SK-N-SH treated with all-trans-retinoic acid at 6 μM for 48 hours (cell line): ENCODE data around the gene DTNA.

ENCODE experiments used
- ATAC-seq: fragments of 200-7000 bp; cut with Tn5 transposase; 3 replicates; pipeline ENCODE4 v1.9.1; 2020; ENCODE audit warnings: mild to moderate bottlenecking, moderate library complexity
- ARNTL ChIP-seq: fragments of 450-650 bp; formaldehyde crosslinking; IDR thresholded peaks from 2 replicates; pipeline ENCODE4 v1.5.0; 2020; ENCODE audit warnings: low read depth, mild to moderate bottlenecking, moderate library complexity, borderline replicate concordance
- BACH2 ChIP-seq: fragments of 250-450 bp; sonication (Bioruptor Pico); IDR thresholded peaks from 2 replicates; pipeline ENCODE4 v1.9.0; 2021; ENCODE audit warnings: mild to moderate bottlenecking, borderline replicate concordance
- CREB5 ChIP-seq: fragments of 250-450 bp; sonication (Bioruptor Pico); IDR thresholded peaks from 2 replicates; pipeline ENCODE4 v1.5.1; 2020; ENCODE audit warnings: low read depth, mild to moderate bottlenecking, moderate library complexity
- CSDC2 ChIP-seq: fragments of 250-450 bp; sonication (Bioruptor Pico); IDR thresholded peaks from 2 replicates; pipeline ENCODE4 v1.5.0; 2020; ENCODE audit warnings: mild to moderate bottlenecking, moderate library complexity
- CSRNP3 ChIP-seq: fragments of 250-450 bp; sonication (Bioruptor Pico); IDR thresholded peaks from 2 replicates; pipeline ENCODE4 v1.5.1; 2021; ENCODE audit warnings: mild to moderate bottlenecking, moderate library complexity
- ESRRG ChIP-seq: fragments of 250-450 bp; sonication (Bioruptor Pico); IDR thresholded peaks from 2 replicates; pipeline ENCODE4 v1.6.1; 2021; ENCODE audit warnings: mild to moderate bottlenecking
- GLIS3 ChIP-seq: fragments of 250-450 bp; sonication (Bioruptor Pico); IDR thresholded peaks from 2 replicates; pipeline ENCODE4 v1.5.0; 2020; ENCODE audit warnings: mild to moderate bottlenecking, moderate library complexity
- ISL1 ChIP-seq: fragments of 250-450 bp; sonication (Bioruptor Pico); IDR thresholded peaks from 2 replicates; pipeline ENCODE4 v2.1.2; 2022; ENCODE audit warnings: mild to moderate bottlenecking, moderate library complexity
- OSR1 ChIP-seq: fragments of 250-450 bp; sonication (Bioruptor Pico); IDR thresholded peaks from 2 replicates; pipeline ENCODE4 v1.8.0; 2022; ENCODE audit warnings: moderate library complexity, mild to moderate bottlenecking, inconsistent platforms
- PATZ1 ChIP-seq: fragments of 250-450 bp; sonication (Bioruptor Pico); IDR thresholded peaks from 2 replicates; pipeline ENCODE4 v1.8.0; 2020; ENCODE audit warnings: mild to moderate bottlenecking, moderate library complexity, borderline replicate concordance
- PPARA ChIP-seq: fragments of 250-450 bp; sonication (Bioruptor Pico); IDR thresholded peaks from 2 replicates; pipeline ENCODE4 v1.5.0; 2020; ENCODE audit warnings: mild to moderate bottlenecking, borderline replicate concordance
- RARB ChIP-seq: fragments of 250-450 bp; sonication (Bioruptor Pico); IDR thresholded peaks from 2 replicates; pipeline ENCODE4 v1.8.0; 2021; ENCODE audit warnings: mild to moderate bottlenecking, moderate library complexity
- SNAI2 ChIP-seq: fragments of 250-450 bp; sonication (Bioruptor Pico); IDR thresholded peaks from 2 replicates; pipeline ENCODE4 v1.5.0; 2020; ENCODE audit warnings: mild to moderate bottlenecking, moderate library complexity
- TOX ChIP-seq: fragments of 250-450 bp; sonication (Bioruptor Pico); IDR thresholded peaks from 2 replicates; pipeline ENCODE4 v1.8.0; 2021; ENCODE audit warnings: mild to moderate bottlenecking, moderate library complexity, borderline replicate concordance
- TSHZ2 ChIP-seq: fragments of 250-450 bp; sonication (Bioruptor Pico); IDR thresholded peaks from 2 replicates; pipeline ENCODE4 v1.5.0; 2020; ENCODE audit warnings: mild to moderate bottlenecking, moderate library complexity
- ZC3H10 ChIP-seq: fragments of 250-450 bp; sonication (Bioruptor Pico); IDR thresholded peaks from 2 replicates; pipeline ENCODE4 v1.5.1; 2021; ENCODE audit warnings: mild to moderate bottlenecking, moderate library complexity
- ZFP3 ChIP-seq: fragments of 250-450 bp; sonication (Bioruptor Pico); IDR thresholded peaks from 2 replicates; pipeline ENCODE4 v1.5.0; 2020; ENCODE audit warnings: mild to moderate bottlenecking, moderate library complexity
- ZFP30 ChIP-seq: fragments of 450-650 bp; formaldehyde crosslinking; IDR thresholded peaks from 2 replicates; pipeline ENCODE4 v1.5.0; 2022; ENCODE audit warnings: mild to moderate bottlenecking, moderate library complexity
- ZNF565 ChIP-seq: fragments of 450-650 bp; formaldehyde crosslinking; conservative IDR thresholded peaks from 2 replicates; pipeline ENCODE4 v1.5.0; 2020; ENCODE audit warnings: low read depth, mild to moderate bottlenecking, moderate library complexity
- ZNF70 ChIP-seq: fragments of 450-650 bp; formaldehyde crosslinking; IDR thresholded peaks from 2 replicates; pipeline ENCODE4 v1.5.0; 2020; ENCODE audit warnings: mild to moderate bottlenecking, moderate library complexity
- ZNF8 ChIP-seq: fragments of 450-650 bp; formaldehyde crosslinking; IDR thresholded peaks from 2 replicates; pipeline ENCODE4 v1.5.0; 2020; ENCODE audit warnings: mild to moderate bottlenecking, moderate library complexity

Gene DTNA

GRCh38 chr18:34758378-34758948 lies 48.4 kb downstream of the DTNA start:
- no peak for ATAC-seq
- TF ChIP-seq OSR1 (CRISPR knock-in tag) (no peak), ZC3H10 (no peak), CSRNP3 (CRISPR knock-in tag) (no peak), RARB (CRISPR knock-in tag) (no peak), CREB5 (no peak), ESRRG (CRISPR knock-in tag) (no peak), ZFP3 (no peak), ARNTL (CRISPR knock-in tag) (no peak), ZNF70 (CRISPR knock-in tag) (no peak), ZNF8 (CRISPR knock-in tag) (no peak)
- TF ChIP-seq, all 23 proteins: peak for 0

GRCh38 chr18:34760444-34760843 lies 50.3 kb downstream of the DTNA start:
- ATAC-seq = no peak
- no peak for TF ChIP-seq RARB (CRISPR knock-in tag)
- no peak for TF ChIP-seq ZNF565 (CRISPR knock-in tag)
- no peak for TF ChIP-seq ISL1 (CRISPR knock-in tag)
- TF ChIP-seq ZC3H10 = no peak
- no peak for TF ChIP-seq ZFP3
- TF ChIP-seq ESRRG (CRISPR knock-in tag) = no peak
- TF ChIP-seq OSR1 (CRISPR knock-in tag) = no peak
- TF ChIP-seq PATZ1 (CRISPR knock-in tag) = no peak
- TF ChIP-seq PPARA (CRISPR knock-in tag) = no peak
- TF ChIP-seq CREB5 = no peak
- TF ChIP-seq BACH2 = no peak
- no peak for TF ChIP-seq CSRNP3 (CRISPR knock-in tag)
- TF ChIP-seq ARNTL (CRISPR knock-in tag) = no peak
- no peak for TF ChIP-seq TOX (CRISPR knock-in tag)
- no peak for TF ChIP-seq ZFP30
- TF ChIP-seq TSHZ2 (CRISPR knock-in tag) = no peak
- no peak for TF ChIP-seq CSDC2
- no peak for TF ChIP-seq SNAI2 (CRISPR knock-in tag)
- TF ChIP-seq GLIS3 (CRISPR knock-in tag) = no peak

- TF ChIP-seq SNAI2 (CRISPR knock-in tag) = no peak
- TF ChIP-seq ZFP30 = no peak
- no peak for TF ChIP-seq ZFP3
- TF ChIP-seq GLIS3 (CRISPR knock-in tag) = no peak
- no peak for TF ChIP-seq OSR1 (CRISPR knock-in tag)
- TF ChIP-seq, all 23 proteins: peak for 0
- no peak for ATAC-seq
Measured at GRCh38 chr18:34764451-34764850, 54.4 kb downstream of the DTNA start.
